SH-SY5Y (cell line): ENCODE results near the gene LRP2BP.

Source experiments
- GATA2 ChIP-seq: IDR thresholded peaks from 2 replicates; pipeline ENCODE4 v1.6.1; 2011; ENCODE audit warnings: mild to moderate bottlenecking, low read depth, low read length
- GATA3 ChIP-seq: IDR thresholded peaks from 2 replicates; pipeline ENCODE4 v1.6.1; 2011; ENCODE audit warnings: low read depth, mild to moderate bottlenecking, low read length, moderate library complexity

DNA sequence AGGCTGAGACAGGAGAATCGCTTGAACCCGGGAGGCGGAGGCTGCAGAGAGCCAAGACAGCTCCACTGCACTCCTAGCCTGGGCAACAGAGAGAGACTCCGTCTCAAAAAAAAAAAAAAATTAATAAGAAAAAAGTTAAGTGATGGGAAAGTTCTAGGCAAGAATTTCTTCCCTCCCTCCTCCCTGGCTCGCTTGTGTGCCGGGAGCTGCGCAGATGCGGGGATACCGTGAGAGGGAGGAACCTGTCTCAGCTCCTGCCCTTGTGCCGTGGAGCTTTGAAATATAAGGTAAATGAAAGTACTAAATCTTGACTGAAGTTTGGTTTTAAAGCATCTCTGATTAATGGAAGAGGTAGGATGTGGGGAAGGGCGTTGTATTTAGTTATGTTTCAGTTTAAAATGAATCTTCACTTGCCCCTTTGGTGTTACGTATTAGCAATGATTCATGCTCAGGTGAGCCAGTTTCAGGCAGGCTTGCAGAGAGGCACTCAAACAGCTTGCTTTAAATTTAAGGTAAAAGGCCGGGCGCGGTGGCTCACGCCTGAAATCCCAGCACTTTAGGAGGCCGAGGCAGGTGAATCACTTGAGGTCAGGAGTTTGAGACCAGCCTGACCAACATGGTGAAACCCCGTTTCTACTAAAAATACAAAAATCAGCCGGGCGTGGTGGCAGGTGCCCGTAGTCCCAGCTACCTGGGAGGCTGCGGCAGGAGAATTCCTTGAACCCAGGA is 31.4 kb upstream of the LRP2BP start:
- TF ChIP-seq GATA2 (no peak), GATA3 (no peak)
